H1 (cell line): ENCODE data around the gene ARMC9. TPM values are rescaled to one million over a fixed set of nuclear protein-coding genes. Genes with fewer than 3 reads are reported as not detected.

ENCODE experiments used
- CTCF ChIA-PET: fragments of 300-600 bp; sonication (Branson Sonifier 250); formaldehyde crosslinking; loops from one replicate; lab custom pipeline; 2021; ENCODE audit not compliant: partially characterized antibody; lab: Charles Lee
- POLR2A ChIA-PET: fragments of 300-600 bp; sonication (Branson Sonifier 250); formaldehyde crosslinking; loops from one replicate; lab custom pipeline; 2021; ENCODE audit warnings: inconsistent platforms; ENCODE audit not compliant: partially characterized antibody; lab: Charles Lee
- DNase-seq, 2 experiments: peaks; one replicate each; pipeline versions ENCODE4 v3.0.0 to v3.0.0-alpha.2; 2010 to 2022; ENCODE audit warnings: low spot score in 2 of 2, low read depth in 1 of 2, mixed read lengths in 1 of 2
- FAIRE-seq: peaks from 2 replicates; lab custom pipeline; 2011; peaks lifted over from hg19 to GRCh38; lab: Jason Lieb, UNC
- H2AFZ ChIP-seq: 2 replicates; pipeline ENCODE4 v1.8.1; 2012; ENCODE audit warnings: low read length, inconsistent platforms
- H2AK5ac ChIP-seq: 2 replicates; pipeline ENCODE4 v1.6.1; 2013; ENCODE audit warnings: low read depth, low read length
- H2BK120ac ChIP-seq: replicated peaks from 2 replicates; pipeline ENCODE3; 2013; ENCODE audit warnings: low read depth, low read length, inconsistent platforms
- H2BK12ac ChIP-seq: 2 replicates; pipeline ENCODE4 v1.6.1; 2013; ENCODE audit warnings: low read depth, low read length
- H2BK15ac ChIP-seq: 2 replicates; pipeline ENCODE4 v1.6.1; 2013; ENCODE audit warnings: low read length
- H2BK20ac ChIP-seq: 2 replicates; pipeline ENCODE4 v1.6.1; 2013; ENCODE audit warnings: low read length
- H2BK5ac ChIP-seq: 2 replicates; pipeline ENCODE4 v1.6.1; 2013; ENCODE audit warnings: low read depth, low read length
- H3K14ac ChIP-seq: 2 replicates; pipeline ENCODE4 v1.6.1; 2013; ENCODE audit warnings: inconsistent platforms; ENCODE audit not compliant: insufficient read length
- H3K18ac ChIP-seq: 2 replicates; pipeline ENCODE4 v1.6.1; 2013; ENCODE audit warnings: low read length; ENCODE audit errors: extremely low read depth
- H3K23ac ChIP-seq: 2 replicates; pipeline ENCODE4 v1.6.1; 2013; ENCODE audit warnings: inconsistent platforms; ENCODE audit not compliant: insufficient read length
- H3K23me2 ChIP-seq: 2 replicates; pipeline ENCODE4 v1.6.1; 2013; ENCODE audit warnings: low read depth, low read length
- H3K27ac ChIP-seq: 2 replicates; pipeline ENCODE4 v1.6.1; 2011; ENCODE audit warnings: low read depth, low read length, inconsistent platforms
- H3K27me3 ChIP-seq, 4 experiments: replicated peaks in 1 of 4; 1 replicate in 1 of 4; 2 replicates in 3 of 4; pipeline versions ENCODE4 v1.6.1 to v1.8.1; 2011 to 2013; ENCODE audit warnings: low read length in 3 of 4, mild to moderate bottlenecking in 3 of 4, inconsistent platforms in 2 of 4, mixed read lengths in 2 of 4, moderate library complexity in 1 of 4; ENCODE audit not compliant: control insufficient read depth in 3 of 4, insufficient read depth in 3 of 4; ENCODE audit errors: extremely low read depth in 1 of 4
- H3K36me3 ChIP-seq, 4 experiments: 2 replicates each; pipeline versions ENCODE4 v1.6.1 to v1.8.1; 2011 to 2013; ENCODE audit warnings: mild to moderate bottlenecking in 4 of 4, low read length in 3 of 4, moderate library complexity in 2 of 4, control low read depth in 1 of 4, inconsistent platforms in 1 of 4; ENCODE audit not compliant: insufficient read depth in 4 of 4, control insufficient read depth in 2 of 4
- H3K4ac ChIP-seq: replicated peaks from 2 replicates; pipeline ENCODE3; 2013; ENCODE audit warnings: low read length, low read depth, mixed read lengths, inconsistent platforms; ENCODE audit not compliant: insufficient read length
- H3K4me1 ChIP-seq, 4 experiments: replicated peaks in 1 of 4; 1 replicate in 1 of 4; 2 replicates in 3 of 4; pipeline versions ENCODE4 v1.6.1 to v1.8.1; 2011 to 2013; ENCODE audit warnings: low read length in 3 of 4, inconsistent platforms in 2 of 4, mixed read lengths in 1 of 4; ENCODE audit not compliant: insufficient read depth in 4 of 4, control insufficient read depth in 3 of 4
- H3K4me2 ChIP-seq, 2 experiments: 2 replicates each; pipeline versions ENCODE4 v1.6.1 to v1.8.1; 2011 to 2013; ENCODE audit warnings: low read depth in 2 of 2, low read length in 2 of 2, control low read depth in 1 of 2, inconsistent platforms in 1 of 2, mild to moderate bottlenecking in 1 of 2; ENCODE audit not compliant: insufficient read depth in 1 of 2
- H3K4me3 ChIP-seq, 4 experiments: fragments of 200-600, 300-600 bp in 1 of 4; sonication (generic), shearing (Covaris generic), sonication (Bioruptor Twin) in 1 of 4; 2 replicates each; pipeline versions ENCODE4 v1.5.1 to v1.8.1; 2011 to 2016; ENCODE audit warnings: low read length in 4 of 4, low read depth in 3 of 4, control low read depth in 2 of 4, inconsistent platforms in 2 of 4, mild to moderate bottlenecking in 2 of 4, mixed read lengths in 1 of 4, moderate library complexity in 1 of 4; ENCODE audit not compliant: insufficient read depth in 2 of 4; ENCODE audit errors: extremely low read depth in 1 of 4
- H3K56ac ChIP-seq: replicated peaks from 2 replicates; pipeline ENCODE3; 2013; ENCODE audit warnings: low read depth, mild to moderate bottlenecking, mixed read lengths, low read length, inconsistent platforms; ENCODE audit not compliant: insufficient read length
- H3K79me1 ChIP-seq: 2 replicates; pipeline ENCODE4 v1.6.1; 2013; ENCODE audit warnings: low read depth, low read length, control low read depth
- H3K79me2 ChIP-seq, 2 experiments: 2 replicates each; pipeline versions ENCODE4 v1.6.1 to v1.8.1; 2012 to 2013; ENCODE audit warnings: low read length in 2 of 2, mild to moderate bottlenecking in 2 of 2, inconsistent platforms in 1 of 2; ENCODE audit not compliant: insufficient read depth in 2 of 2, control insufficient read depth in 1 of 2
- H3K9ac ChIP-seq, 4 experiments: replicated peaks in 1 of 4; 1 replicate in 1 of 4; 2 replicates in 3 of 4; pipeline versions ENCODE4 v1.6.1 to v1.8.1; 2011 to 2013; ENCODE audit warnings: low read depth in 3 of 4, low read length in 3 of 4, control low read depth in 2 of 4, mild to moderate bottlenecking in 2 of 4, moderate library complexity in 2 of 4, inconsistent platforms in 1 of 4; ENCODE audit errors: extremely low read depth in 1 of 4
- H3K9me3 ChIP-seq, 2 experiments: 2 replicates each; pipeline versions ENCODE4 v1.6.1 to v1.8.1; 2012 to 2013; ENCODE audit warnings: mild to moderate bottlenecking in 2 of 2, moderate library complexity in 2 of 2, control low read depth in 1 of 2, inconsistent platforms in 1 of 2, low read depth in 1 of 2, low read length in 1 of 2, mixed read lengths in 1 of 2; ENCODE audit not compliant: insufficient read depth in 2 of 2
- H4K20me1 ChIP-seq, 2 experiments: replicated peaks in 1 of 2; 2 replicates each; pipeline versions ENCODE3 to v1.8.1; 2011 to 2013; ENCODE audit warnings: inconsistent platforms in 2 of 2, low read length in 2 of 2, mild to moderate bottlenecking in 1 of 2; ENCODE audit not compliant: insufficient read depth in 2 of 2, control insufficient read depth in 1 of 2
- H4K5ac ChIP-seq: 2 replicates; pipeline ENCODE4 v1.6.1; 2013; ENCODE audit warnings: low read length, low read depth, mixed read lengths, inconsistent platforms; ENCODE audit not compliant: insufficient read length
- H4K8ac ChIP-seq: 2 replicates; pipeline ENCODE4 v1.8.0; 2013; ENCODE audit warnings: mild to moderate bottlenecking, moderate library complexity, low read length, inconsistent platforms; ENCODE audit not compliant: insufficient read depth; ENCODE audit errors: extremely low read depth
- H4K91ac ChIP-seq: replicated peaks from 2 replicates; pipeline ENCODE3; 2013; ENCODE audit warnings: low read length, mixed read lengths, inconsistent platforms; ENCODE audit not compliant: insufficient read length
- ATF3 ChIP-seq: IDR thresholded peaks from 2 replicates; pipeline ENCODE4 v1.6.1; 2011; ENCODE audit warnings: low read depth, mild to moderate bottlenecking, low read length; ENCODE audit not compliant: insufficient read depth
- CHD2 ChIP-seq: IDR thresholded peaks from 2 replicates; pipeline ENCODE4 v1.6.1; 2012; ENCODE audit warnings: low read length, improper control_type of control experiment
- FOSL1 ChIP-seq: IDR thresholded peaks from 2 replicates; pipeline ENCODE4 v1.6.1; 2011; ENCODE audit warnings: mild to moderate bottlenecking, low read depth, low read length, moderate library complexity; ENCODE audit not compliant: insufficient read depth
- JUN ChIP-seq: IDR thresholded peaks from 2 replicates; pipeline ENCODE4 v1.6.1; 2011; ENCODE audit warnings: low read depth, mild to moderate bottlenecking, improper control_type of control experiment, low read length
- KDM1A ChIP-seq: fragments of 200-600, 300-600 bp; sonication (generic); IDR thresholded peaks from 2 replicates; pipeline ENCODE4 v1.7.1; 2016; ENCODE audit warnings: mild to moderate bottlenecking, low read length, borderline replicate concordance
- RAD21 ChIP-seq, 2 experiments: IDR thresholded peaks in 1 of 2; conservative IDR thresholded peaks in 1 of 2; 2 replicates each; pipeline ENCODE4 v1.6.1; 2011; ENCODE audit warnings: low read depth in 2 of 2, low read length in 2 of 2, improper control_type of control experiment in 1 of 2, inconsistent platforms in 1 of 2, mild to moderate bottlenecking in 1 of 2, moderate library complexity in 1 of 2
- SP2 ChIP-seq: IDR thresholded peaks from 2 replicates; pipeline ENCODE4 v1.6.1; 2012; ENCODE audit warnings: mild to moderate bottlenecking, low read length, inconsistent platforms
- SUZ12 ChIP-seq: fragments of 200-600 bp; sonication (generic); IDR thresholded peaks from 2 replicates; pipeline ENCODE4 v1.6.1; 2012; ENCODE audit warnings: mild to moderate bottlenecking, inconsistent platforms, low read length, moderate library complexity, mixed read lengths
- TAF1 ChIP-seq: IDR thresholded peaks from 2 replicates; pipeline ENCODE4 v1.6.1; 2011; ENCODE audit warnings: mild to moderate bottlenecking, low read depth, low read length
- WGBS, 2 experiments: shearing (Covaris generic) in 1 of 2; methylation state at CpG; one replicate each; pipeline versions ENCODE4 v1.1.6 to v1.1.7; 2013 to 2015; ENCODE audit warnings: low lambda C conversion rate in 2 of 2, mixed read lengths in 2 of 2, inconsistent platforms in 1 of 2, low coverage in 1 of 2, missing lambda C conversion rate in 1 of 2; ENCODE audit not compliant: insufficient replicate concordance in 2 of 2, insufficient coverage in 1 of 2, insufficient read length in 1 of 2; ENCODE audit errors: extremely low coverage in 1 of 2, missing lambda C conversion rate in 1 of 2; 5-methylcytosine and 5-hydroxymethylcytosine counted together
- polyA plus RNA-seq, 7 experiments: library from polyadenylated mRNA; depleted of rRNA in 3 of 7; stranded (reverse) in 5 of 7; unstranded in 2 of 7; fragments of >200 nt in 5 of 7; fragments of 200-250 nt in 2 of 7; gene quantifications; 1 replicate in 5 of 7; 2 replicates in 1 of 7; 4 replicates in 1 of 7; pipeline versions ENCODE4 v1.2.1 to v1.2.3, GENCODE V29; 2011 to 2013; ENCODE audit warnings: missing spikeins in 2 of 7, mixed read lengths in 2 of 7
- total RNA-seq: library from RNA; stranded (reverse); fragmentation: NEBNext Ultra II Directional; extraction: Animal tissue kit (Norgen Biotek cat#: 25700); gene quantifications from 2 replicates; pipeline ENCODE4 v1.2.1, GENCODE V29; 2021
- TF ChIP-seq, protein P1 (sequence below): IDR thresholded peaks from 2 replicates; pipeline ENCODE4 v1.6.1; 2012; ENCODE audit warnings: inconsistent platforms

ARMC9 gene
- total and polyA plus RNA-seq, 2 of the 8 experiments (the other 6 are each of a cell fraction or from before 2014, with no cell fraction given) = 23.2 to 36.1 TPM

GRCh38 chr2:231296401-231296974 lies 98.1 kb downstream of the ARMC9 start:
- H3K23ac ChIP-seq = no peak overlapping the region
- WGBS, 2 experiments = 92% methylated on average over 13 of the region's 13 CpGs; no CpG with 5 or more reads in 1 of the 2 experiments
- no peak overlapping the region for H2BK5ac ChIP-seq
- no peak overlapping the region for H3K4me3 ChIP-seq
- no peak overlapping the region for H3K4ac ChIP-seq
- H3K27ac ChIP-seq = no peak overlapping the region
- H2AFZ ChIP-seq = no peak overlapping the region
- no peak overlapping the region for H3K4me2 ChIP-seq
- H3K79me2 ChIP-seq = no peaks in the 10 kb centered on the region
- H3K9ac ChIP-seq = no peak overlapping the region
- no peaks in the 10 kb centered on the region for H3K23me2 ChIP-seq
- 0 out of 8 replicates have a peak, but pooled peaks cover 0 to 2% (median 0%) of the 10 kb centered on the region in 4 experiments for H3K36me3 ChIP-seq
- no peak overlapping the region for H4K91ac ChIP-seq
- H3K56ac ChIP-seq = no peak overlapping the region
- no peak overlapping the region for H4K5ac ChIP-seq
- H2AK5ac ChIP-seq = no peak overlapping the region
- no peaks in the 10 kb centered on the region for H3K9me3 ChIP-seq
- TF ChIP-seq ATF3 (no peak), CHD2 (no peak), SP2 (no peak), RAD21 (IDR thresholded peaks at IDR 0.05 in 1 of 2, conservative IDR thresholded peaks at IDR 0.05 in 1 of 2; ENCODE audit: low read depth in 2 of 2, low read length in 2 of 2) (no peak), TAF1 (no peak), JUN (no peak), KDM1A (no peak), SUZ12 (no peak), FOSL1 (no peak)
- TF ChIP-seq, protein P1, sequence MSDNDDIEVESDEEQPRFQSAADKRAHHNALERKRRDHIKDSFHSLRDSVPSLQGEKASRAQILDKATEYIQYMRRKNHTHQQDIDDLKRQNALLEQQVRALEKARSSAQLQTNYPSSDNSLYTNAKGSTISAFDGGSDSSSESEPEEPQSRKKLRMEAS = no peak
- POLR2A ChIA-PET = interaction anchor here (0.6 to 1.7 kb wide), 3 partner anchors 98 to 162 kb away, joined by 3 to 6 read pairs (median 3); no protein-coding TSS in a partner anchor
- no peak overlapping the region for H4K8ac ChIP-seq
- FAIRE-seq = no peak
- H3K4me1 ChIP-seq = peaks cover 0 to 9% (median 3%) of the 10 kb centered on the region in 4 experiments; a peak in 2 of 7 replicates
- H2BK15ac ChIP-seq = no peak overlapping the region
- no peak for DNase-seq
- CTCF ChIA-PET = interaction anchor here (0.7 to 4.9 kb wide), 51 partner anchors 9 to 427 kb away, joined by 3 to 37 read pairs (median 6); partner anchors contain the start of gene B3GNT7
- no peaks in the 10 kb centered on the region for H4K20me1 ChIP-seq
- no peaks in the 10 kb centered on the region for H3K79me1 ChIP-seq
- no peak overlapping the region for H2BK120ac ChIP-seq
- no peak overlapping the region for H3K14ac ChIP-seq
- no peak overlapping the region for H2BK12ac ChIP-seq
- H3K18ac ChIP-seq = no peak overlapping the region
- no peak overlapping the region for H2BK20ac ChIP-seq
- H3K27me3 ChIP-seq = no peaks in the 10 kb centered on the region
